Neural cell (in vitro differentiated cells): ENCODE results near the gene MLLT6. TPM values are rescaled to one million over a fixed set of nuclear protein-coding genes. Genes with fewer than 3 reads are reported as not detected.

ENCODE experiments used
- H2AFZ ChIP-seq: fragments of 200-600, 300-800 bp; sonication (generic), shearing (Covaris generic); 2 replicates; pipeline ENCODE4 v1.6.0; 2014; ENCODE audit warnings: low read depth, mild to moderate bottlenecking, antibody characterized with exemption, low read length, moderate library complexity
- H3F3A ChIP-seq: fragments of 200-600 bp; shearing (Covaris generic); 2 replicates; pipeline ENCODE4 v1.6.1; 2016; ENCODE audit warnings: mild to moderate bottlenecking, moderate library complexity, mixed read lengths, antibody characterized with exemption, low read length; ENCODE audit not compliant: insufficient read depth, poor library complexity, severe bottlenecking
- H3K27ac ChIP-seq: fragments of 200-600, 300-800 bp; sonication (generic), shearing (Covaris generic); 2 replicates; pipeline ENCODE4 v1.5.1; 2014; ENCODE audit warnings: mild to moderate bottlenecking, low read length, moderate library complexity
- H3K27me3 ChIP-seq: fragments of 300-800, 200-600 bp; sonication (generic), shearing (Covaris generic); 2 replicates; pipeline ENCODE4 v1.6.0; 2014; ENCODE audit warnings: mild to moderate bottlenecking, low read depth, low read length, moderate library complexity; ENCODE audit not compliant: insufficient read depth
- H3K36me3 ChIP-seq: fragments of 300-800, 200-600 bp; sonication (generic), shearing (Covaris generic); 2 replicates; pipeline ENCODE4 v1.5.1; 2014; ENCODE audit warnings: mild to moderate bottlenecking, antibody characterized with exemption, low read length, moderate library complexity; ENCODE audit not compliant: insufficient read depth
- H3K4me2 ChIP-seq: fragments of 300-800, 200-600 bp; sonication (generic), shearing (Covaris generic); 2 replicates; pipeline ENCODE4 v1.6.0; 2014; ENCODE audit warnings: mild to moderate bottlenecking, low read length
- H3K4me3 ChIP-seq: fragments of 300-800, 200-600 bp; sonication (generic), shearing (Covaris generic); 2 replicates; pipeline ENCODE4 v1.5.1; 2014; ENCODE audit warnings: mild to moderate bottlenecking, low read length, moderate library complexity
- H3K79me2 ChIP-seq: fragments of 200-600 bp; shearing (Covaris generic); replicated peaks from 2 replicates; pipeline ENCODE4 v1.6.0; 2014; ENCODE audit warnings: mild to moderate bottlenecking, low read length, moderate library complexity; ENCODE audit not compliant: insufficient read depth
- H3K9ac ChIP-seq: fragments of 300-800, 200-600 bp; sonication (generic), shearing (Covaris generic); 2 replicates; pipeline ENCODE4 v1.6.1; 2016; ENCODE audit warnings: mild to moderate bottlenecking, low read length, mixed read lengths
- H3K9me2 ChIP-seq: fragments of 200-600 bp; shearing (Covaris generic); 2 replicates; pipeline ENCODE4 v1.6.1; 2016; ENCODE audit warnings: mild to moderate bottlenecking, low read length, mixed read lengths; ENCODE audit not compliant: insufficient read depth
- H3K9me3 ChIP-seq: fragments of 200-600, 300-800 bp; sonication (generic), shearing (Covaris generic); 2 replicates; pipeline ENCODE4 v1.6.1; 2016; ENCODE audit warnings: mild to moderate bottlenecking, mixed run types, low read length, moderate library complexity, mixed read lengths
- H4K20me1 ChIP-seq: fragments of 200-600 bp; shearing (Covaris generic); 2 replicates; pipeline ENCODE4 v1.6.1; 2016; ENCODE audit warnings: mild to moderate bottlenecking, mixed run types; ENCODE audit not compliant: insufficient read depth
- EP300 ChIP-seq: fragments of 450-650 bp; conservative IDR thresholded peaks from 2 replicates; pipeline ENCODE4 v1.6.1; 2014; ENCODE audit warnings: antibody characterized with exemption, mild to moderate bottlenecking, moderate library complexity; ENCODE audit not compliant: poor library complexity, severe bottlenecking
- EZH2 ChIP-seq: fragments of 200-600, 300-800 bp; shearing (Covaris generic), sonication (generic); IDR thresholded peaks from 2 replicates; pipeline ENCODE4 v1.6.1; 2014; ENCODE audit warnings: antibody characterized with exemption, low read length, borderline replicate concordance, mild to moderate bottlenecking; ENCODE audit not compliant: insufficient read depth, poor library complexity, severe bottlenecking
- MXI1 ChIP-seq: fragments of 450-650 bp; conservative IDR thresholded peaks from 2 replicates; pipeline ENCODE4 v1.6.1; 2014; ENCODE audit warnings: antibody characterized with exemption, mild to moderate bottlenecking; ENCODE audit not compliant: poor library complexity, severe bottlenecking
- POLR2AphosphoS5 ChIP-seq: IDR thresholded peaks from 2 replicates; pipeline ENCODE4 v1.6.1; 2012
- RAD21 ChIP-seq: fragments of 450-650 bp; conservative IDR thresholded peaks from 2 replicates; pipeline ENCODE4 v1.6.1; 2014; ENCODE audit warnings: antibody characterized with exemption, mild to moderate bottlenecking, moderate library complexity
- SMC3 ChIP-seq: fragments of 450-650 bp; conservative IDR thresholded peaks from 2 replicates; pipeline ENCODE4 v1.6.1; 2014; ENCODE audit warnings: antibody characterized with exemption, mild to moderate bottlenecking, moderate library complexity; ENCODE audit not compliant: poor library complexity
- TAF1 ChIP-seq: IDR thresholded peaks from 2 replicates; pipeline ENCODE4 v1.6.1; 2012; ENCODE audit warnings: low read depth
- polyA plus RNA-seq: library from polyadenylated mRNA; depleted of rRNA; stranded (reverse); fragments of >200 nt; gene quantifications from 2 replicates; pipeline ENCODE4 v1.2.3, GENCODE V29; 2014
- TF ChIP-seq, protein P1 (sequence below): fragments of 450-650 bp; IDR thresholded peaks from 2 replicates; pipeline ENCODE4 v1.5.1; 2014; ENCODE audit warnings: antibody characterized with exemption, mild to moderate bottlenecking, moderate library complexity; ENCODE audit not compliant: poor library complexity, severe bottlenecking
- TF ChIP-seq, protein P2 (sequence below): IDR thresholded peaks from 2 replicates; pipeline ENCODE4 v1.6.1; 2012; ENCODE audit warnings: borderline replicate concordance

MLLT6 gene
- polyA plus RNA-seq, 1 donor from 2014 or later: 19.7 TPM

DNA sequence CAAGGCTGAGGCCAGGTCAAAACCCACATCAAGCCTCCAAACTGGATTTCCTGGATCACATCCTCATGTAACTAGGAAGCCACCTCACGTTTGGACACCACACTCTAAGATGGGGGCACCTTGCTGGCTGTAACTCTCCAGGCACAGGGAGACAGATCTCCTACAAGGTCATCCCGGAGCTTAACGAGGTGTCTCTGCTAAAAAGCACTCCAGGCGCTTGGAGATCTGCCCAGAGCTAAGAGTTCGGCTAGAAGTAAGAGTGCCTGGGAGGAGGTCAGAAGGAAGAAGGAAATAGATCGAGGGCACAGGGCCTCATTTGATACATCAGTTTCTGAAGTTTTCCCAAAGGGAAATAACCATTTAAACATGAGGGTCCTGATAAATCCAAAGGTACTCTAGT lies 63.3 kb downstream of the MLLT6 start:
- H4K20me1 ChIP-seq: no peaks in the 10 kb centered on the region
- H3K4me3 ChIP-seq: no peak overlapping the region
- TF ChIP-seq TAF1 (no peak), MXI1 (no peak)
- H3K36me3 ChIP-seq: peaks cover 13% of the 10 kb centered on the region
- H3K9me2 ChIP-seq: no peaks in the 10 kb centered on the region
- no peaks in the 10 kb centered on the region for H3K27me3 ChIP-seq
- H3K9me3 ChIP-seq: no peaks in the 10 kb centered on the region
- H3K4me2 ChIP-seq: no peak overlapping the region
- no peaks in the 10 kb centered on the region for H3F3A ChIP-seq
- H2AFZ ChIP-seq: no peak overlapping the region
- no peak overlapping the region for H3K9ac ChIP-seq
- H3K27ac ChIP-seq: no peak overlapping the region
- H3K79me2 ChIP-seq: no peaks in the 10 kb centered on the region

DNA sequence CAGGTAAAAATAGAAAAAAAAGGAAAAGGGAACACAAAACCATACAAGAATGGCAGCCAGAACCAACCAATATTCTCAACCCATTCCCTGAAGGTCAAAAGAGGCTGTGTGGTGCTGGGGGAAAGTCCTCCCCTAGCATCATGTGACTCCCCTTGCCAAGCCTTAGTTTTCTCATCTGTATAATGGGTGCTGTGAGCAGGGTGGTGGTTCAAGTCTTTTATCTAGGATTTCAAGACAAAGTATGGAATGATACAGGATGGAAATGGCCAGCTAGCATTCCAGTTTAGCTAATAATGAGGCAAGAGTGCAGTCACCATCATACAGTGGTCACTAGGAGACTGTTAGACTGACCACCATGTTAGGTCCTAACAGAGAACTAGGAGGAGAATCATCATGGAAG lies 68.2 kb downstream of the MLLT6 start:
- Histone ChIP-seq H3K9me2 (no peaks in the 10 kb centered on the region), H4K20me1 (no peaks in the 10 kb centered on the region), H3K79me2 (no peaks in the 10 kb centered on the region), H3K9ac (no peak overlapping the region), H3K9me3 (no peaks in the 10 kb centered on the region), H2AFZ (no peak overlapping the region), H3K4me2 (no peak overlapping the region), H3K4me3 (no peak overlapping the region), H3F3A (no peaks in the 10 kb centered on the region), H3K27me3 (no peaks in the 10 kb centered on the region), H3K27ac (no peak overlapping the region), H3K36me3 (peaks cover 13% of the 10 kb centered on the region)
- TF ChIP-seq POLR2AphosphoS5: no peak
- no peak for TF ChIP-seq EP300
- no peak for TF ChIP-seq EZH2
- TF ChIP-seq SMC3: no peak
- TF ChIP-seq, protein P1, sequence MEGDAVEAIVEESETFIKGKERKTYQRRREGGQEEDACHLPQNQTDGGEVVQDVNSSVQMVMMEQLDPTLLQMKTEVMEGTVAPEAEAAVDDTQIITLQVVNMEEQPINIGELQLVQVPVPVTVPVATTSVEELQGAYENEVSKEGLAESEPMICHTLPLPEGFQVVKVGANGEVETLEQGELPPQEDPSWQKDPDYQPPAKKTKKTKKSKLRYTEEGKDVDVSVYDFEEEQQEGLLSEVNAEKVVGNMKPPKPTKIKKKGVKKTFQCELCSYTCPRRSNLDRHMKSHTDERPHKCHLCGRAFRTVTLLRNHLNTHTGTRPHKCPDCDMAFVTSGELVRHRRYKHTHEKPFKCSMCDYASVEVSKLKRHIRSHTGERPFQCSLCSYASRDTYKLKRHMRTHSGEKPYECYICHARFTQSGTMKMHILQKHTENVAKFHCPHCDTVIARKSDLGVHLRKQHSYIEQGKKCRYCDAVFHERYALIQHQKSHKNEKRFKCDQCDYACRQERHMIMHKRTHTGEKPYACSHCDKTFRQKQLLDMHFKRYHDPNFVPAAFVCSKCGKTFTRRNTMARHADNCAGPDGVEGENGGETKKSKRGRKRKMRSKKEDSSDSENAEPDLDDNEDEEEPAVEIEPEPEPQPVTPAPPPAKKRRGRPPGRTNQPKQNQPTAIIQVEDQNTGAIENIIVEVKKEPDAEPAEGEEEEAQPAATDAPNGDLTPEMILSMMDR: no peak
- TF ChIP-seq TAF1: no peak
- no peak for TF ChIP-seq MXI1

DNA sequence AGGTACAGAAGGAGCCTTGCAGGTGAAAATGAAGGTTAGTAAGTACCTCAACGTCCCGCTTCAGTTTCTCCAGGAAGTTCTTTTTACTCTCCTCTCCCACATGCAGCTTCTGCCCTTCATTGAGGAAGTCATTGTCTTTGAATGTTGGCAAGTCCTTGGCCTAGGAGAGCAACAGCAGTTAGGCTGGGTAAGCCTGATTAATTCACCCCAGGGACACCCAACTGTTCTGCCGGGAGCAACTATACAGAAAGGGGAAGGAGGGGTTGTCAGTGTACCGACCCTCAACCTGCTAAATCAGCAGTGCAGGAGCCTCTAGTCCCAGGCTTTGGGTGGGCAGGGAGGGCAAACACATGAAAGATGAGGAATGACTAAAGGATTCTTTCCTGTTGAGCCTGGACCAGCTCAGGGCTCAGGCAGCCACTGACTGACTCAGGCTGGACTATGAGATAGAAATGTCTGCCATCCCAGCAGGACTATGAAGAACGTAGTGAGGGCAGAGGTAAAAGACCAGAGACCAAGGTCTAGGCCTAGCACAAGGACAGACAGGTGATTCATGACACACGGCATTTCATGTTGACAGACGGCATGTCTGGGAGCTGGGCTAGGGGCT lies 72.7 kb downstream of the MLLT6 start:
- Histone ChIP-seq H3K36me3 (peaks cover 13% of the 10 kb centered on the region), H3K27me3 (no peaks in the 10 kb centered on the region), H3K27ac (no peak overlapping the region), H3K9me3 (no peaks in the 10 kb centered on the region), H3K9ac (no peak overlapping the region), H3K79me2 (no peaks in the 10 kb centered on the region), H3K4me2 (no peak overlapping the region), H4K20me1 (no peaks in the 10 kb centered on the region), H3F3A (no peaks in the 10 kb centered on the region), H3K9me2 (no peaks in the 10 kb centered on the region), H3K4me3 (no peak overlapping the region), H2AFZ (no peak overlapping the region)
- TF ChIP-seq TAF1 (no peak), EZH2 (no peak), POLR2AphosphoS5 (no peak), RAD21 (no peak), EP300 (no peak), SMC3 (no peak), MXI1 (no peak)
- TF ChIP-seq, protein P2, sequence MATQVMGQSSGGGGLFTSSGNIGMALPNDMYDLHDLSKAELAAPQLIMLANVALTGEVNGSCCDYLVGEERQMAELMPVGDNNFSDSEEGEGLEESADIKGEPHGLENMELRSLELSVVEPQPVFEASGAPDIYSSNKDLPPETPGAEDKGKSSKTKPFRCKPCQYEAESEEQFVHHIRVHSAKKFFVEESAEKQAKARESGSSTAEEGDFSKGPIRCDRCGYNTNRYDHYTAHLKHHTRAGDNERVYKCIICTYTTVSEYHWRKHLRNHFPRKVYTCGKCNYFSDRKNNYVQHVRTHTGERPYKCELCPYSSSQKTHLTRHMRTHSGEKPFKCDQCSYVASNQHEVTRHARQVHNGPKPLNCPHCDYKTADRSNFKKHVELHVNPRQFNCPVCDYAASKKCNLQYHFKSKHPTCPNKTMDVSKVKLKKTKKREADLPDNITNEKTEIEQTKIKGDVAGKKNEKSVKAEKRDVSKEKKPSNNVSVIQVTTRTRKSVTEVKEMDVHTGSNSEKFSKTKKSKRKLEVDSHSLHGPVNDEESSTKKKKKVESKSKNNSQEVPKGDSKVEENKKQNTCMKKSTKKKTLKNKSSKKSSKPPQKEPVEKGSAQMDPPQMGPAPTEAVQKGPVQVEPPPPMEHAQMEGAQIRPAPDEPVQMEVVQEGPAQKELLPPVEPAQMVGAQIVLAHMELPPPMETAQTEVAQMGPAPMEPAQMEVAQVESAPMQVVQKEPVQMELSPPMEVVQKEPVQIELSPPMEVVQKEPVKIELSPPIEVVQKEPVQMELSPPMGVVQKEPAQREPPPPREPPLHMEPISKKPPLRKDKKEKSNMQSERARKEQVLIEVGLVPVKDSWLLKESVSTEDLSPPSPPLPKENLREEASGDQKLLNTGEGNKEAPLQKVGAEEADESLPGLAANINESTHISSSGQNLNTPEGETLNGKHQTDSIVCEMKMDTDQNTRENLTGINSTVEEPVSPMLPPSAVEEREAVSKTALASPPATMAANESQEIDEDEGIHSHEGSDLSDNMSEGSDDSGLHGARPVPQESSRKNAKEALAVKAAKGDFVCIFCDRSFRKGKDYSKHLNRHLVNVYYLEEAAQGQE: no peak
- TF ChIP-seq, protein P1: no peak
